HepG2 (cell line): Measurements from ENCODE around the gene ZNF771. TPM values are rescaled to one million over a fixed set of nuclear protein-coding genes. Genes with fewer than 3 reads are reported as not detected.

Source experiments
- HNF1A ChIP-seq, 2 experiments: sonication (generic) in 1 of 2; formaldehyde crosslinking in 1 of 2; IDR thresholded peaks; 2 replicates each; pipeline versions ENCODE4 v1.4.0 to v1.6.1; 2016 to 2020; ENCODE audit warnings: borderline replicate concordance in 1 of 2, low read depth in 1 of 2, mild to moderate bottlenecking in 1 of 2, missing genetic modification reagents in 1 of 2
- ZBTB20 ChIP-seq: sonication (generic); formaldehyde crosslinking; IDR thresholded peaks from 2 replicates; pipeline ENCODE4 v1.8.1; 2023; ENCODE audit warnings: missing genetic modification reagents, low read depth, mild to moderate bottlenecking, borderline replicate concordance
- ZBTB40 ChIP-seq, 2 experiments: fragments of 450-650 bp in 1 of 2; sonication (generic) in 1 of 2; formaldehyde crosslinking in 1 of 2; IDR thresholded peaks; 2 replicates each; pipeline versions ENCODE4 v1.6.1 to v1.8.0; 2016 to 2022; ENCODE audit warnings: antibody characterized with exemption in 1 of 2, mild to moderate bottlenecking in 1 of 2, missing genetic modification reagents in 1 of 2
- polyA plus RNA-seq, 8 experiments: library from polyadenylated mRNA; depleted of rRNA in 3 of 8; stranded (reverse) in 7 of 8; unstranded in 1 of 8; fragments of >200 nt; fragmentation: Illumina TruSeq in 4 of 8; extraction: Trizol in 4 of 8; gene quantifications; 2 replicates each; pipeline versions ENCODE4 v1.2.1 to v1.2.3, GENCODE V29; 2011 to 2016; ENCODE audit warnings: low read depth in 4 of 8, missing spikeins in 1 of 8, mixed read lengths in 1 of 8; ENCODE audit not compliant: insufficient read depth in 1 of 8
- total RNA-seq, 5 experiments: library from RNA; depleted of rRNA; stranded (reverse); fragments of >200 nt; fragmentation: Illumina TruSeq; extraction: Trizol; gene quantifications; 2 replicates each; pipeline ENCODE4 v1.2.3, GENCODE V29; 2016; ENCODE audit warnings: low read depth in 1 of 5

The ZNF771 gene
- total and polyA plus RNA-seq, 2 of the 13 experiments (the other 11 are each of a cell fraction or from before 2014, with no cell fraction given), result 5.0 to 11.8 TPM

- no peak for TF ChIP-seq ZBTB40 (IDR thresholded peaks at IDR 0.05)
- peak; percentile 22; the same call in 1 of the 2 replicates for TF ChIP-seq ZBTB40 (CRISPR knock-in tag; IDR thresholded peaks at IDR 0.05)
- peak; percentile 46; the same call in 1 of the 2 replicates for TF ChIP-seq ZBTB20 (CRISPR knock-in tag)
- peak; percentile 35; the same call in 1 of the 2 replicates for TF ChIP-seq HNF1A (IDR thresholded peaks at IDR 0.05; ENCODE audit: low read depth)
- 0 out of 2 replicates have a peak, but pooled peaks have one; percentile 49 for TF ChIP-seq HNF1A (CRISPR knock-in tag; IDR thresholded peaks at IDR 0.05; ENCODE audit: borderline replicate concordance)
These were observed 30.2 kb downstream of the ZNF771 start (continued) for GRCh38 chr16:30437511-30438046.
